Lower leg skin (tissue), 4 donors: Measurements from ENCODE around the gene CCDC146. TPM values are rescaled to one million over a fixed set of nuclear protein-coding genes. Genes with fewer than 3 reads are reported as not detected.

Experiments
- DNase-seq, 2 donors: peaks; one replicate each; pipeline ENCODE4 v3.0.0-alpha.2; 2019; ENCODE audit warnings: low spot score in 2 of 2
- H3K4me3 ChIP-seq: fragments of 200-600 bp; sonication (generic); 2 replicates; pipeline ENCODE4 v1.5.1; 2017; ENCODE audit warnings: mild to moderate bottlenecking, low read depth; ENCODE audit not compliant: poor library complexity, severe bottlenecking
- CTCF ChIP-seq, 3 donors: fragments of 450-650 bp; IDR thresholded peaks; one replicate each; pipeline ENCODE4 v1.5.1; 2016; ENCODE audit warnings: antibody characterized with exemption in 3 of 3, mild to moderate bottlenecking in 3 of 3, moderate library complexity in 2 of 3
- POLR2A ChIP-seq, 2 donors: fragments of 450-650 bp; IDR thresholded peaks; one replicate each; pipeline ENCODE4 v1.6.1; 2016 to 2017; ENCODE audit warnings: antibody characterized with exemption in 2 of 2, mild to moderate bottlenecking in 1 of 2, moderate library complexity in 1 of 2
- WGBS, 2 donors: methylation state at CpG; one replicate each; pipeline ENCODE4 v1.1.5; 2018; 5-methylcytosine and 5-hydroxymethylcytosine counted together
- intact Hi-C: fragments of 100-400 bp; cut with DNase I; formaldehyde crosslinking; loops from one replicate; pipeline ENCODE4 v1.15.0; 2023; ENCODE audit warnings: low total_unique reads
- total RNA-seq, 4 donors: library from RNA; depleted of rRNA; stranded (reverse); fragments of >200 nt; gene quantifications; one replicate each; pipeline ENCODE4 v1.1.0, GENCODE V29; 2016

The CCDC146 gene
- total RNA-seq, 4 donors from 2014 or later = 15.4 to 27.8 (median 20.7) TPM

- no peak overlapping the region for H3K4me3 ChIP-seq
- TF ChIP-seq POLR2A (IDR thresholded peaks at IDR 0.05) (no peak), CTCF (IDR thresholded peaks at IDR 0.05) (no peak)
- intact Hi-C loops = no loop called here
- no peak for DNase-seq
- WGBS, 2 donors = 97 to 99% methylated on average over 2 of the region's 2 CpGs
Measured at GRCh38 chr7:77295549-77295948, 173.1 kb downstream of the CCDC146 start.

- peak in 1 of 2 donors; percentile 83 for DNase-seq
- 73 to 80% methylated on average over 17 of the region's 17 CpGs for WGBS, 2 donors
- intact Hi-C loops = no loop called here
- TF ChIP-seq CTCF (IDR thresholded peaks at IDR 0.05) (no peak), POLR2A (IDR thresholded peaks at IDR 0.05) (no peak)
- no peak overlapping the region for H3K4me3 ChIP-seq
Measured at GRCh38 chr7:77306231-77307067, 184.0 kb downstream of the CCDC146 start.

- TF ChIP-seq POLR2A (IDR thresholded peaks at IDR 0.05) (no peak), CTCF (IDR thresholded peaks at IDR 0.05) (no peak)
- intact Hi-C loops = no loop called here
- 31 to 45% methylated on average over 1 to 3 of the region's 4 CpGs for WGBS, 2 donors
- no peak overlapping the region for H3K4me3 ChIP-seq
- DNase-seq = no peak
Measured at GRCh38 chr7:77308792-77309191, 186.4 kb downstream of the CCDC146 start.

GRCh38 chr7:77309714-77310220 is 187.4 kb downstream of the CCDC146 start:
- intact Hi-C loops = no loop called here
- H3K4me3 ChIP-seq = no peak overlapping the region
- DNase-seq = no peak
- 43 to 45% methylated on average over 1 of the region's 1 CpG for WGBS, 2 donors
- TF ChIP-seq CTCF (IDR thresholded peaks at IDR 0.05) (no peak), POLR2A (IDR thresholded peaks at IDR 0.05) (no peak)

GRCh38 chr7:77310982-77311381 is 188.6 kb downstream of the CCDC146 start:
- 71 to 73% methylated on average over 5 of the region's 5 CpGs for WGBS, 2 donors
- DNase-seq = no peak
- intact Hi-C loops = no loop called here
- H3K4me3 ChIP-seq = no peak overlapping the region
- TF ChIP-seq POLR2A (IDR thresholded peaks at IDR 0.05) = no peak
- no peak for TF ChIP-seq CTCF (IDR thresholded peaks at IDR 0.05)
